ENCODE measurements around the gene RAB11FIP5.

Gene RAB11FIP5

DNA sequence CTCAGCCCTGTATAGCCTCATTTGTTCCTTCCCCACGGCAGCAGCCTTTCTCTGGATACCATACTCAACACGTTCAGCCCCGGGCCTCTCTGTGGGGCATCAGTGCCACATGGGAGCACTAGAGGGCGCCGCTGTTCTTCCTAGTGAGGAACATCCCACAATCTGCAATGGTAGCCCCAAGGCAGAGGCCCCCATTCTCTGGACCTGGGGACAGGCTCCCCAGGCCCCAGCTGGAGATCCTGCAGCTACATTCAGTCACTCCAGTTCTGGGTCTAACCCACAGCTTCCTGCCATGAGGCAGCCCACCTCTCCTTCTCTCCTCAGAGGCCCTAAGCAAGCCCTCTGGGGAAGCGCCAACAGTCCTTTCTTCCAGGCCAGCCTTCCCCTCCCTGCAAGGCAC lies 27.1 kb downstream of the RAB11FIP5 start:
- peak; percentile 90 for DNase-seq

DNA sequence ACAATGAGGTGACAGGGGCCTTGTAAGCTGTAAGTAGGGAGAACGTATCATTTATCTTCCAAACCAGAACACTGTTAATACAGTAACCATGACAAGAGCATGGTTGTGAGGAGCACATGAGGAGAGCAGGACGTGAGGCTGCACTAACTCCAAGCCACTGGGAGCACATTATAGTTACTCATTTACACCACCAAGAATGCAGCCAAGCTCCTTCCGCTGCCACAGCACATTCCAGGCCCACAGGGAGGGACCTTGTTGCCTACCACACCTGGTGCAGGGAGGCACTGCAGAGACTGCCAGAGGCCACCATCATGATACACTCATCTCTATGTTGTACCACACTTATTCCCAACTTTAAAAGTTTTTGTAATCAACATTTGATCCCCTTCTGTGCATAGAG lies 27.8 kb downstream of the RAB11FIP5 start:
- DNase-seq, result no peak

DNA sequence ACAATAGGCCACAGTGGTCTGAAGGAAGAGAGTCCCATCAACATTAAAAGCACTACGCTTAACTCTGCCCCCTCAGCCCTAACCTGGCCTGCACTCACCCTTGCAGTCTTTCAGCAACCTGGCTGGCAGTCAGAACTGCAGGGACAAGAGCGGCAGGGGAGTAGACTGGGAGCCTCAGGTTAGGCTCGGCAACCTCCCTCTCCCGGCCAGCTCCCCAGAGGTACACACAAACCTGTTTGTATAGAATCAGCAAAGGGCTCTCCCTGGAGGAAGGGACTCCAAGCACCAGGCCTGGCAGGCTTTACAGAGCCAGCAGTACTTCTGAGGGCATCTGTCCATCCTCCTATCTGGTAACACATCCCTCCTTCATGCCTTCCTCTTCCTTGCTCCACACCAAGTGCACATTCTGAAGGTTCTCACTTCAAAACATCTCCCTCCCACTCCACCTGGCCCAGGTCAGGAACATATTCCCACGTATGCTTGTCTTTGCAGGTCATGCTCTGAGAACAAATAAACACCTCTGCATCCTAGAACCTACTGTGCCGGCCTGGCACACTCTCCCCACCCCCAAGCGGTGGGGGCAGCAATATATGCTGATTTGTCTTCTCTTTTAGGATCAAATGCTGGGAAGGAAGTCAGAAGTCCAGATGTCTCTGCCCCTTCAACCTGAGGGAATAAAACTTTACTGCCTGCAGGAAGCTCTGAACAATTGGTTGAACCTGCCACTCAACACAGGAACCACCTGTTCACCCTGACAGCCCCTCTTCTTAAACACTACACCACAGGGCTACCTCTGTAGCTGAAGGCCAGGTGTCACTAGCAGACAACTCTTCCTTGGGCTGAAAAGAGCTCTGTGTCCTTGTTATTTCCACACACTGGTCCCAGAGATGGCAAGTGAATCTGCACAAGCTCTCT lies 28.6 kb downstream of the RAB11FIP5 start:
- no peak for DNase-seq

DNA sequence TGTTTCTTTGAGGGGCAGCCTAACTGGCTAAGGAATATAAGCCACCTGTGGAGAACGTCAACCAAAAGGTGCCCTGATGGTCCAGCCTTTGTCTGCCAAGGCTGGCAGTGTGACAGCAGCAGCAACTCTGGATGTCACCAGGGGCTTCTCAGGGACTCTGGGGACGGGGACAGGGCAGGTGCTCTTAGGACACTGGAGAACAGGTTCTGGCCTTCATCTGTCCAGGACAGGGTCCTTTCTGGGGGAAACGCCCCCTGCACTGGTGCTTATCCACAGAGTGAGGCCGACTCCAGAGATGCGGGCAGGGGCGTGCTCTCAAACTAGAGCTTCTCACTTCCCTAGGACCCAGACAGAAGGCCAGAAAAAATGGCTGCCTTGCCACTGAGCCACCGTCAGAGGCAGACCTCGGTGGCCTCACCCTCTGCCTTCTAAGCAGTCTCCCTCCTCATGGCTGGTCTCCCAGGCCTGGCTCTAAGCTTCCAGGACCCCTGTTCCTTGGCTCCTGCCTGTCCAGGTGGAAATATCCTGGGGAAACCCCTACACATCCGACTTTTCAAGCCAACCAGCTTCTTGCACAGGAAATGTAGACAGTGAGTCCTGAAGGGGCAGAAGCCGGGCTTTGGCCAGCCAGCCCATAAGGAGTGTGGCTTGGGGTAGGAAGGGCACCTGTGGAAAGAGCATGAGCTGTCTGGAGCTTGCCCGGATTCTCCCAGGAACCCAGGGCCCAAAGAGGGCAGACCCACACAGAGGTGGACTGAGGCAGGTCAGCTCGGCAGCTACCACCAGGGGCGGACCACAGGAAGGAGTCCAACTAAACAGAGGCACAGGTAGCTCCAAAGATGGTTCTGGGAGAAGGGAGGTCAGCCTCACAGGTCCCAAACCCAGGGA lies 30.0 kb downstream of the RAB11FIP5 start:
- DNase-seq, result no peak

DNA sequence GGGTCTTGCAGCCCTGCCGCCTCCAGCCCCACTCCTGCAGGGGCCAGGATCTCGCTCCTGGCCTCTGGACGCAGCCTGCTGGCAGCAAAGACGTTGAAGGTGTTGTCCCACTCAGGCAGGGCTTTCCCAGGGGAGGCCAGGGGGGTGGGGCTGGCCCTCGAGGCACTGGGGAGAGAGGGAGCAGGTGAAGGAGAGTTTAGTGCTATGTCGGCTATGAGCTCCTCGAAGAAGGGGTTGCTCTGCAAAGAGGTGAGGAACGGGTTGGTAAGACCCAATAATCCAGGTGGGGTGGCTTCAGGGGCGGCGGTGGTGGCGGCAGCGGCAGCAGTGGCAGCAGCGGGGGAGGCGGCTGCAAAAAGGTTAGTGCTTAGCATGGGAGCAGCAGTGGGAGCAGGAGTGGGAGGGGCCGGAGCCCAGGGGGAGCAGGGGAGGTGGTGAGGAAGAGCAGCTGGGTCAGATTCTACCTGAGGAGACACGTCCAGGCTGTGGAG lies 31.5 kb downstream of the RAB11FIP5 start:
- no peak for DNase-seq

DNA sequence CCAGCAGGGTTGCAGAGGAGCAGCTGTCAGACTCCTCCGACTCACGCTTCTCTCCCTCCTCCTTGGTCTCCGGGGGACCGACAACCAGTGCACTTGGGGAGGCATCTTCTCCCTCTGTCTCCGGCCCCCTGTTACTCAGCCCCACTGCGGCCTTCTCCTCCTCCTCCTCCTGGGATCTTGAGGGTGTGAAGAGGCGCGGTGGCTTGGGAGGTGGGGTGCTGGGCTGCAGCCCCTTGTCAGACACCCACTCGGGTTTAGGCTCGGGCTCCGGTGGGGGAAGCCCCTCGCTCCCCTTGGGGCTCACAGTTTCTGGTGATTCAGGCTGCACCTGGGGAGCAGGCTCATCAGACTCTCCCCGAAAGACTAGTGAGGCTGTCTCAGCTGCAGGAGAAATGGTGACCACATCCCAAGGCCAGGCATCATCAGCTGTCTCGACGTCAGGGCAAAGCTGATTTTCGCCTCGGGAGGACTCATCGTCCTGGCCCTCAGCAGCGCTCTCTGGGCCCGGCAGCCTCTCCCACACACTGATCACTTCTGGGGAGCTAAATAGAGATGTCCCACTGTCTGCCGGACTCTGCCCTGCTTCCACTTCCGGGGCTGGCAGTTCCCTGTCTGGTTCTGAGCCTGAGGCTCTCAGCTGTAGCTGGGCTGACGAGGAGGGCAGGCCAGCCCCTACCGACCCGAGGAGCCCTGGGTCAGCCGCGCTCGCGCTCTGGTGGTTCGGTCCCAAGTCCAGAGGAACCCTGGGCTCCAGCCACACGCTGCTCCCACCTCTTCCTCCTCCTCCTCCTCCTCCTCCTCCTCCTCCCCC lies 32.2 kb downstream of the RAB11FIP5 start:
- no peak for DNase-seq

DNA sequence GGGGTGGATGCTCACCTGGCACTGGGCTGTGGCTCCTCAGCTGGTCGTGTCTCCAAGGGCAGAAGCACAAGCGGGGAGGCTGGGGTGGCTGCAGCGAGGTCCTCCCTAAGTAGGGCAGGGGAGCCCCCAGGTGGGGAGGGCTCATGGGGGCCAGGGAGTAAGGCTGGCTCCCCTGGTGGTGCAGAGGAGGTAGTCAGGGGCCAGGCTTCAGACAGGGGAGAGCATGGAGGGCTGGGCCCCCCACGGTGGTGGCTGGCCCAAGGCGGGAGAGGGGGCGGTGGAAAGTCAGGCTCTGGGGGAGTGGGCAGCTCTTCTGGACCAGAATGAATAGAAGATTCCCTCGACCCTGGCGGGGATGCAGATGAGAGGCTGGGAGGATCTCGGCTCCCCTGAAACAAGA lies 33.1 kb downstream of the RAB11FIP5 start:
- no peak for DNase-seq

DNA sequence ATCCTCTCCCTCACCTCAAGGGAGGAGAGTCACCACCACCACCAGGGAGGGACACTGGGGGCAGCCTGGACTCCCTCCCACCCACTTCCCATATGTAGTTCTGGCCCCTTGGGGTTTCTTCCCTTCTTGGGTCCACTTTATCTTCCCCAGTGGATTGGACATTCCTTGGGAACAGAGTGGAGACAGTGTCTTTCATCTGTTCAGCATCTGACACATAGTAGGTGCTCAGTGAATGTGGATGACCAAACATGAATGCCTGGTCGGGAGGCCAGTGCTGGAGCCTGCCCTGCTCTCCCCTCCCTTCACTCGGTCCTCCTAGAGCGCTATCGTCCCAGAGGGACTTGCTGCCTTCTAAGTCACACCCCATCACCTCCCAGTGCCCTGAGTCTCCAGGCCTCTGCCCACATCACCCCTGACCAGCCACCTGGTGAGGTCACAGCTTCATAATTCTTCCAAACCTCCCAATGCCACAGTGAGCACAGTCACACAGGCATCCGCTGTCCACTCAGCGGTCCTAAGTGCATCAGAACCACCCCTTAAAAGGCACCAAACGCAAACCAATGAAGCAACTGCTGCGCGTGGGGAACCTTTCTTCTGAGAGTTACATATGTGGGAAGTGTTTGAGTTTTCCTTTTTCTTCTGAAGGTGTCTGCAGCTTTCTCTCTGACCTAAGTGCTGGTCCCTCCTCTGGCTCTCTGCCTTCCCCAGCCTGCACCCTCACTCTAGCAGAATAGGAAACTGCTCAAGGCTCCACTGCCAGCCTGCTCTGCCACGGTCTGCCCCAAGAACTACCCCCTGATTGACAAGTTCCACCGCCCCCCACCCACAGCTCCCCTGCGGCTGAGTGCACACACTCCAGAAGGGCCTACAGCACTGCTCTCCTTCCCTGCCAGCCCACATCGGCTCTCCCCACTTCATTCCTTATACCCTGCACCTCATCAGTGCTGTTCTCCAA lies 34.0 kb downstream of the RAB11FIP5 start:
- DNase-seq, result no peak

DNA sequence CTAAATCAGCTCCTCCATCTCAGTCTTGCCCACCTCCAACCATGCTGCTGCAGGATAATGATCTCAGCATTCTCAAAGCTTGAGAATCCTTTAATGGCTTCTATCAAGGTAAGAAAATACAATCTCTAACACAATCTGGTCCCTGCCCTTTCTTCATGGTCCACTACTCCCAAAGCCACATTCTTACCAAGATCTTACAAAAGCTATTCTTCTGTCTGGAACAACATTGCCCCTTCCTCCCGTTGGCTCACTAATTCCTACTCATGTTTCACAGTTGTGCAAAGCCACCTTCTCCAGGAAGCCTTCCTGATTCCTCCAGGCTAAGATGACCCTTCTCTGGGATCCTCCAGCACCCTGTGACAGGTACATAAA lies 35.3 kb downstream of the RAB11FIP5 start:
- no peak for DNase-seq

DNA sequence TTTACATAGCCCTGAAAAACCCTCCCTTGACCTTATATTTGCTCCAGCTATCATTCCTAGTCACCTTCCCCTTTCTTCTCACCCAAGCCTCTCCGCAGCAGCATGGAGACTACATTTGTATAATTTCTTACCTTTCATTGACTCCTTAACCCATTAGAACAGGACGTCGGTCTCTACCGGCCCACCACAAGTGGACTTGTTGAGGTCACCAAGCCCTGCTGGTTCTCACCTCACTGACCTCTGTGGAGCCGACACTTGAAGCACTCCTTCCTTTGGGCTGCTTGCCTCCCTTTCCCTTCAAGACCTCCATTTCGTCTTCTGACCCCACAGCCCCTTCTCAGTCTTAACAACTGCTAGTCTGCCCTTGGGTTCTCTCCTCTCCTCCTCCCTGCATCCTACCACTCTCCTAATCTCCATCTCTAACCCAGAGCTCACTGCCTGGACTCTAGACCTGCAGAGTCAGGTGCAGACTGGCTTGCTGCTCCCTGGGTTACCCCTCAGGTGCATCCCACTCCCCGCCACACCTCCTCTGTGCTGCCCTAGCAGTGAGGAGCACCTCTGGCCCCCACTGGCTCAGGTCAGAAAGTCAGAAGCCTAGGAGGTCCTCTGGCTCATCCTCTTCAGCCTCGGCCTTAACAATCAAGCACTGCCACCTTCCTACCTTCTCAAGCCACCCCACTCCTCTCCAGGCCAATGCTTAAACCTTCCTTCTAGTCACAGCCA lies 35.9 kb downstream of the RAB11FIP5 start:
- no peak for DNase-seq

DNA sequence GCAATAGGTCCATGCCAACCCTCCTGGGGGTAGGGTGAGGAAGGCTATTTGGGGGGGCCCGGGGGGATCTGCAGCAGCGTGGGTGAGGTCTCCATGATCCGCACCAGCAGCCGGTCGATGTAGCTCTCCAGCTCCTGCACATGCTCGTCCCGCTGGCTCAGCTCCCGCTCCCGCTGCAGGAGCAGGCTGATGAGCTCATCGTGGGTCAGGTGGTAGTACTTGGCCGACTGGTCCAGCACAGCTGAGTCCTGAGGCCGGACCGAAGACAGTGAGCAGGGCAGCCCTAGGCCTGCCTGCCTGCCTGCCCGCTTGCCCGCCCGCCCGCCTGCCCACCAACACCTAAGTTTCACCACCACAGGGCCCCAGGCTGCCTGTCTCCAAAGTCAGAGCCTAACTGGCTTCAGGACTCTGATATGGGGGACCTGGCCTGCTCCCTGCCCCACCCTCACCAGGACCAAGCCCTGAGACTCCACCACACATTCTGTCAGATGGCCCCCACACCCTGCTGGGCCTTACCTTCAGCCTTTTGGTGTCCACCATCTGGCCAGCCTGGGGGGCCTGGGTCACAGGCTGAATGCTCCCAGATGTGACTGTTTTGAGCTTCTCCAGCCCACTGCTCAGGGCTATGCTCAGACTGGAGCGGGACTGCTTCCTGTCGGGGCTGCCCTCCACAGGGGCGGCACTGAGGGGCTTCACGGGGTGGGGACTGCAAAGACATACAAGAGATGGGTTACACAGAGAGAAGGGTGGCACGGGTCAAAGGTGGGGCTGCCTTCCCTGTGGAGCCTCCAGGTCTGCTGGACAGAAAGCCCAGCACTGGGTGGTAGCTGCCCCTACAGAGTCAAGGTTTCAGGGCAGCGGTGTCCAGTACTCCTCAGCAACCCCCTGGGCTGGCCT lies 37.0 kb downstream of the RAB11FIP5 start:
- DNase-seq, result no peak

DNA sequence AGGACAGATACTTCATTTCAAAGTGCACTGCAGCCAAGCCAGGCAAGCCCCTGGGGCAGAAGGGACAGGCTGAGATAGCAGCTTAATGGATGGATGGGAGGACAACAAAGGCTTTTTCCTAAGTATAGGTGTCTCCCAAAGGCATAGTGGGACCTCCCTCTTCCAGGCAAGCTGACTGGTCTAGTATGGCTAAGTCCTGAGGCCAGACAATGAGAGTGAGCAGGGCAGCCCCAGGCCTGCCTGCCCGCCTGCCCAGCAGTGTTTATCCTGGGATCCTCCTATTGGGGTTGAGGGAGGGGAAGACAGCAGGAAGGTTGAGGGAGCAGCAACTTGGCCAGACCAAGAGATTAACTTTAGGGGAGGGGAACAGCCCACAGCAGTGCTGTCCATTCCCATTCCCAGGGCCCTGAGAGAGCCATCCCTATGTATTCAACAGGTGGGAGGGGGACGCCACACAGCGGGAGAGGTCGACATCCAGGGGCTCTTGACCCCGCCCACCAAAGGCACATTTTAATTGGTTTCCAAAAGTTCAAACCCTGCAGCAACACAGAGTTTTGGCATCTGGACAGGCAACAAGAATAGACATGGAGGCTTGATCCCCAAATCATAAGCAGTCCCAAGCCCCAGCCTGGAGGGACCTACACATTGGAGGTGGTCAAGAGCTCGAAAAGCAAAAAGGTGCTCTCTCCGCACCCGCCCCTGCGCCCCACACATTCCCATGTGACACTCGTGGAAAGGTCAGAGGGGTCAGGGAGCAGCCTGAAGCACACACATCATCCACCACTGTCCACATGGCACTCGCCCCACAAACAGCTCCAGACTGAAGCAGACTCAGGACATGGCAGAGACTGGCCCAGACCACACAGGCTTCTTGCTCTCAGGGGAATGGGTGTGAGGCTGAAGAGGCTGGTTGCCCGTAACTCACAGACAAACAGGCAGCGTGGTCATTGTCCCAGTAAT lies 38.4 kb downstream of the RAB11FIP5 start:
- DNase-seq, result no peak

DNA sequence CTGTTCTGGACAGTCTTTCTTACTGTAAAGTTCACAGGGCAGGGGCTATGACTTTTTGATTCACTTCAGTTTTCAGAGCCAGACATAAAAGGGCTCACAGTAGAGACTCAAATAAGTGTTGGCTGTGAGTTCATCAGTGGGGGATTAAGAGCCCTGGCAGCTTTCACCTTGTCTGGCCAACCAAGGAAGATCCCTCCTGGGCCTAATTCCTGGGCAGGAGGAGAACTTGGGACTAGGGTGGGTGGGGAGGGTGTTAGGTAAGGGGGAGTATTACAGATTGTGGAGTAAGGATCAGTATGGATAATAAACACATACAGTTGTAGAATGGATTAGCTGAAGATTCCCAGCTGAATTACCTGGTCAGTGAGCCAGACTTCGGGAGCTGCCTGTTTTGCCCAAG lies 40.3 kb downstream of the RAB11FIP5 start:
- no peak for DNase-seq

DNA sequence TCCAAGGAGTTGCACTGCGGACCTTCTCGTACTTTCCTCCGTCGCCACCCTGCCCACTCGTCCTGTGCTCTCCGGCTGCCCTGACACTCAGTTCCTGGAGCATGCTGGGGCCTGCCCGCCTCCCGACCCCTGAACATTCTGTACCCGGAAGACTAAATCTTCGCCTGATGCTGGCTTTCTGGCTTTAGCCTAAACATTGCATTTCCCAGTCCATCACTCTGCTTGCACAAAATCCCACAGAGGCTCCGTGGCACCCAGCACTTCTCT lies 40.7 kb downstream of the RAB11FIP5 start:
- peak in 1 of 2 experiments; percentile 25 for DNase-seq

DNA sequence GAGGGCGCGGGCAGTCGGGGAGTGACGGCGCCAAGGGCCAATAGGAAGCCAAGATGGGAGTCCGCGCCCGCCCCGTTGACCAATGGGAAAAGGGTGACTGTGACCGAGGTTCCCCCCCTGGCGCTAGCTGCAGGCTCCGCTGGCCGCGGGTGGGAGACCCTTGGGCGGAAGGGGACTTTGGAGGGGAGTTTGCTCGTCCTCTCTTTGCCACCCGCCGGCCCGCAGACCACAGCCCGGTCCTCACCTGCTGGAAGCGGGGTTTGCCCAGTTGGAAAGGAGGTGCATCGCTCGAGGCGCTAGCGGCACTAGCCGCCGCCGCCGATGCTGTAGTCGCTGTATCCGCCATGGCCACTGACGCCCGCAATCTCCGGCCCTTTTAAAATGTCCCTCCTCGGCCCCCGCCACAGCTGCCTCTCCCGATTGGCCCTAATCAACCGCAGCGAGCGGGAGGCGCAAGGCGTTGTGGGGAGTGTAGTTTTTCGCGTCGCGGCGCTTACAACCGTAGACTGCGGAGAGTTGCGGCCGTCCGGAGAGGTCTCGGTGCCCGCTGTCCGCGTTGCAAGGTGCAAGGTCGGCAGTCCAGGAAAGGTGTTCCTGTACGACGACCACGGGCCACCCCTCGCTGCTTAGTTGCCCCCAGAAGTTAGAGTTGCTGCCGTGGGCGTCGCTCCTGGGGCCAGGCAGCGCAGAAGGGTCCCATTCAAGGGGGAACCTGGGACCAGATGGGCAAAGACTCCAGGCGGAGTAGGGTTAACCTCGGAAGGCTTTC lies 41.2 kb downstream of the RAB11FIP5 start, which contains the start of gene SFXN5:
Gene SFXN5 (minus strand): TSS at position 353 of the 769 bp plus-strand sequence. CDS start 7 bp downstream, at position 346.
- peak; percentile 99 for DNase-seq

DNA sequence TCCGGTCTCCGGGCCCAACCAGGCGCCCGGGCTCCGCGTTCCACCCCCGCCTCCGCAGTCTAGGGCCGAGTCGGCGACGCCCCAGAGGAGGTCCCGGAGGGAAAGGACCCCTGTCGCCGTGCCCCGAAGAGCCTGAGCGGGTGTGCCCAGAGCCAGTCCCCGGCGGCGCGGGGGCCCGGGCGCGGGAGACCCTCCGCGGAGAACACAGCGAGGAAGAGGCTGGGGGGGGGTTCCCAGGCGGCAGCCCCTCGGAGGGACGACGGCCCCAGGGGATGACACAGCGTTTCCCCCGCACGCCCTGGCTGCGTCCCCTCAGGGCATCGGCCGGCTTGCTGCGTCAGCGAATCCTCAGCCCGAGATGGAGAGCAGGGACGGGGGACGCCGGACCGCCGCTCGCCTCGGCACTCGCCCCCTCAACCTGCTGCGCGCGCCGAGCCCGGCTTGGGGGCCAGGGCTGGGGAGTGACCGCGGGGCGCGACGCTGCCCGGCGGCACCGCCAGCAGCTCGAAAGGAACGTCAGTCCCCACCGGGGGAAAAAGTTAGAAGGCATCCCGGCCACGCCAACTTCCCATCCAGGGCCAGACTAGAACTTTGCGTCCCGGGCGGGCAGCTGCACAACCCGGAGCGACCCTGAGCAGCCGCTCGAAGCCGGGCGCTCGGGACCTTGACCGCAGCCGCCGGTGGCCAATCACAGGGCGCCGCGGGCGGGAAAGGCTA lies 41.9 kb downstream of the RAB11FIP5 start:
- DNase-seq, result peak; percentile 68 to 77
